Liver (tissue), 9 donors: ENCODE results near the gene FBXL4. TPM values are rescaled to one million over a fixed set of nuclear protein-coding genes. Genes with fewer than 3 reads are reported as not detected.
"Not testable (repeated sequence)": the region's sequence is repeated elsewhere in the genome, so short reads cannot be mapped to it uniquely, and the experiment has no call there.

Source experiments
- DNase-seq: peaks from one replicate; pipeline ENCODE4 v3.0.0-alpha.2; 2017; ENCODE audit warnings: low spot score
- H3K27ac ChIP-seq, 2 donors: one replicate each; pipeline ENCODE4 v1.7.0; 2013; ENCODE audit warnings: inconsistent platforms in 2 of 2, low read length in 2 of 2, control low read depth in 1 of 2, low read depth in 1 of 2, mild to moderate bottlenecking in 1 of 2
- H3K27me3 ChIP-seq, 4 donors: one replicate each; pipeline versions ENCODE4 v1.6.1 to v1.7.0; 2013; ENCODE audit warnings: low read length in 3 of 4, inconsistent platforms in 1 of 4, mild to moderate bottlenecking in 1 of 4, moderate library complexity in 1 of 4; ENCODE audit not compliant: control insufficient read depth in 4 of 4, insufficient read depth in 4 of 4
- H3K36me3 ChIP-seq, 4 donors: one replicate each; pipeline versions ENCODE4 v1.6.1 to v1.7.0; 2013; ENCODE audit warnings: low read length in 3 of 4, mild to moderate bottlenecking in 3 of 4, low read depth in 1 of 4, moderate library complexity in 1 of 4; ENCODE audit not compliant: control insufficient read depth in 4 of 4, insufficient read depth in 3 of 4
- H3K4me1 ChIP-seq, 4 donors: one replicate each; pipeline versions ENCODE4 v1.6.1 to v1.7.0; 2013; ENCODE audit warnings: low read length in 3 of 4, mild to moderate bottlenecking in 3 of 4, moderate library complexity in 1 of 4; ENCODE audit not compliant: control insufficient read depth in 4 of 4, insufficient read depth in 4 of 4
- H3K4me3 ChIP-seq, 3 donors: one replicate each; pipeline versions ENCODE4 v1.6.1 to v1.7.0; 2013; ENCODE audit warnings: low read length in 3 of 3, control low read depth in 1 of 3, low read depth in 1 of 3, mild to moderate bottlenecking in 1 of 3
- H3K9ac ChIP-seq, 2 donors: one replicate each; pipeline ENCODE4 v1.7.0; 2013; ENCODE audit warnings: low read length in 2 of 2, mild to moderate bottlenecking in 2 of 2, moderate library complexity in 2 of 2, control low read depth in 1 of 2, low read depth in 1 of 2
- H3K9me3 ChIP-seq, 4 donors: one replicate each; pipeline versions ENCODE4 v1.6.1 to v1.7.0; 2013; ENCODE audit warnings: low read length in 3 of 4; ENCODE audit not compliant: control insufficient read depth in 4 of 4
- CTCF ChIP-seq: fragments of 150-350 bp; IDR thresholded peaks from 2 replicates; pipeline ENCODE4 v1.5.1; 2017; ENCODE audit warnings: improper control_type of control experiment, low read depth, low read length; ENCODE audit not compliant: missing input control
- FOXA2 ChIP-seq: IDR thresholded peaks from 2 replicates; pipeline ENCODE4 v1.6.1; 2016; ENCODE audit warnings: antibody characterized with exemption
- JUND ChIP-seq, 2 donors: IDR thresholded peaks; 2 replicates each; pipeline ENCODE4 v1.6.1; 2016; ENCODE audit warnings: antibody characterized with exemption in 2 of 2
- RAD21 ChIP-seq, 2 donors: IDR thresholded peaks; 2 replicates each; pipeline ENCODE4 v1.6.1; 2016; ENCODE audit warnings: antibody characterized with exemption in 2 of 2, mild to moderate bottlenecking in 2 of 2
- REST ChIP-seq: IDR thresholded peaks from 2 replicates; pipeline ENCODE4 v1.6.1; 2016; ENCODE audit warnings: antibody characterized with exemption, mild to moderate bottlenecking
- SP1 ChIP-seq: IDR thresholded peaks from 2 replicates; pipeline ENCODE4 v1.6.1; 2018; ENCODE audit warnings: antibody characterized with exemption, mild to moderate bottlenecking
- TAF1 ChIP-seq: conservative IDR thresholded peaks from 2 replicates; pipeline ENCODE4 v1.6.1; 2016; ENCODE audit warnings: antibody characterized with exemption, mild to moderate bottlenecking
- YY1 ChIP-seq: IDR thresholded peaks from 2 replicates; pipeline ENCODE4 v1.6.1; 2016; ENCODE audit warnings: antibody characterized with exemption, mild to moderate bottlenecking
- ZBTB33 ChIP-seq: IDR thresholded peaks from 2 replicates; pipeline ENCODE4 v1.6.1; 2016; ENCODE audit warnings: antibody characterized with exemption
- WGBS: extraction: QIAGEN DNeasy Blood & Tissue Kit; methylation state at CpG from one replicate; pipeline ENCODE4 v1.1.7; 2013; 5-methylcytosine and 5-hydroxymethylcytosine counted together
- polyA plus RNA-seq, 2 donors: library from polyadenylated mRNA; stranded (reverse) in 1 of 2; unstranded in 1 of 2; fragments of 200-250 nt in 1 of 2; fragments of >200 nt in 1 of 2; fragmentation: Nextera tagmentation in 1 of 2; extraction: Ambion mirVana in 1 of 2; gene quantifications; one replicate each; pipeline versions ENCODE4 v1.2.1 to v1.2.3, GENCODE V29; 2013 to 2015
- total RNA-seq, 2 donors: library from RNA; depleted of rRNA; stranded (reverse); fragments of >200 nt; gene quantifications; one replicate each; pipeline ENCODE4 v1.2.3, GENCODE V29; 2014
- donor health status: healthy.
- donor health status: healthy.
- donor health status: healthy.
- donor health status: healthy.
- donor health status: healthy.

Gene FBXL4
- total and polyA plus RNA-seq, 4 donors: 4.1 to 18.8 (median 14.0) TPM

GRCh38 chr6:98909236-98909635 is 38.5 kb downstream of the FBXL4 start:
- Histone ChIP-seq H3K36me3 (peaks cover 4 to 12% (median 6%) of the 10 kb centered on the region in 4 donors), H3K27ac (no peak overlapping the region), H3K9me3 (no peaks in the 10 kb centered on the region), H3K4me1 (no peaks in the 10 kb centered on the region), H3K4me3 (no peak overlapping the region), H3K9ac (no peak overlapping the region), H3K27me3 (no peaks in the 10 kb centered on the region)
- DNase-seq: no peak
- TF ChIP-seq JUND (IDR thresholded peaks at IDR 0.05) (no peak), SP1 (no peak), REST (no peak)
- WGBS: 96% methylated on average over 1 of the region's 1 CpG

- 97% methylated on average over 1 of the region's 1 CpG for whole genome bisulfite sequencing
- not testable (repeated sequence) for DNase-seq, H3K4me1 ChIP-seq, H3K9ac ChIP-seq, H3K27ac ChIP-seq, H3K4me3 ChIP-seq, H3K27me3 ChIP-seq, H3K9me3 ChIP-seq
- peaks cover 4 to 18% (median 8%) of the 10 kb centered on the region in 4 donors for H3K36me3 ChIP-seq
Measured at GRCh38 chr6:98906342-98906741, 41.4 kb downstream of the FBXL4 start.

GRCh38 chr6:98905759-98906158 is 42.0 kb downstream of the FBXL4 start:
- TF ChIP-seq YY1: no peak
- TF ChIP-seq CTCF: no peak
- TF ChIP-seq TAF1: no peak
- TF ChIP-seq FOXA2: no peak
- no peak for TF ChIP-seq SP1
- no peak for TF ChIP-seq REST
- TF ChIP-seq ZBTB33: no peak
- TF ChIP-seq RAD21 (IDR thresholded peaks at IDR 0.05): no peak

More at GRCh38 chr6:98905759-98906158, 42.0 kb downstream of the FBXL4 start:
- H3K4me1 ChIP-seq: no peaks in the 10 kb centered on the region
- DNase-seq: no peak
- H3K4me3 ChIP-seq: no peak overlapping the region
- H3K27ac ChIP-seq: no peak overlapping the region
- H3K27me3 ChIP-seq: no peaks in the 10 kb centered on the region
- peaks cover 4 to 18% (median 11%) of the 10 kb centered on the region in 4 donors for H3K36me3 ChIP-seq
- H3K9me3 ChIP-seq: no peaks in the 10 kb centered on the region
- WGBS: 81% methylated on average over 4 of the region's 4 CpGs
- H3K9ac ChIP-seq: no peak overlapping the region
